Hematopoietic multipotent progenitor cell treated with erythropoietin and hydrocortisone succinate and interleukin-3 and kit ligand, for 4 days (in vitro differentiated cells): Measurements from ENCODE around the gene ZNF526.
A peak's percentile ranks its signal among the peaks of the same experiment; 100 is the strongest.

ENCODE experiments used
- DNase-seq: peaks from one replicate; pipeline ENCODE4 v3.0.0-alpha.2; 2015

ZNF526 gene

GRCh38 chr19:42197375-42197817 lies 22.7 kb upstream of the ZNF526 start:
- DNase-seq: peak; percentile 71

GRCh38 chr19:42198676-42199439 lies 21.3 kb upstream of the ZNF526 start:
- peak; percentile 80 for DNase-seq

- peak; percentile 96 for DNase-seq
Observed at GRCh38 chr19:42199440-42200115, 20.5 kb upstream of the ZNF526 start.

- no peak for DNase-seq
Observed at GRCh38 chr19:42200116-42200715, 19.9 kb upstream of the ZNF526 start.

- peak; percentile 83 for DNase-seq
Observed at GRCh38 chr19:42201489-42202289, 18.4 kb upstream of the ZNF526 start.

- no peak for DNase-seq
Observed at GRCh38 chr19:42202290-42202880, 17.7 kb upstream of the ZNF526 start.

GRCh38 chr19:42203700-42204099 lies 16.4 kb upstream of the ZNF526 start:
- DNase-seq: no peak

GRCh38 chr19:42204664-42205063 lies 15.4 kb upstream of the ZNF526 start:
- no peak for DNase-seq

- no peak for DNase-seq
Observed at GRCh38 chr19:42206871-42207755, 13.0 kb upstream of the ZNF526 start.

GRCh38 chr19:42207767-42208271 lies 12.3 kb upstream of the ZNF526 start:
- DNase-seq: peak; percentile 54

GRCh38 chr19:42208612-42209011 lies 11.5 kb upstream of the ZNF526 start:
- DNase-seq: no peak

- no peak for DNase-seq
Observed at GRCh38 chr19:42212886-42213285, 7.2 kb upstream of the ZNF526 start.

- DNase-seq: no peak
Observed at GRCh38 chr19:42214810-42215485, 5.2 kb upstream of the ZNF526 start.

- DNase-seq: peak; percentile 65
Observed at GRCh38 chr19:42216653-42217519, 3.2 kb upstream of the ZNF526 start.

- DNase-seq: peak; percentile 98
Observed at GRCh38 chr19:42217520-42218437, 2.3 kb upstream of the ZNF526 start, which contains the start of gene DEDD2. Gene DEDD2 (minus strand): TSS chr19:42217677. CDS start chr19:42217007, 670 bp downstream.

GRCh38 chr19:42220751-42221097 lies 612 bp downstream of the ZNF526 start:
- DNase-seq: no peak

GRCh38 chr19:42224940-42225717 lies 5.0 kb downstream of the ZNF526 start:
- DNase-seq: no peak
